K562 (cell line): ENCODE results near the gene ZDHHC1. TPM values are rescaled to one million over a fixed set of nuclear protein-coding genes. Genes with fewer than 3 reads are reported as not detected.

Experiments
- ATAC-seq: fragments of 200-7000 bp; cut with Tn5 transposase; 3 replicates; pipeline ENCODE4 v1.9.1; 2020; ENCODE audit warnings: moderate library complexity
- BruUV-seq: library from RNA; stranded (reverse); fragments of 400-500 nt; replicated peaks from 2 replicates; lab custom pipeline; 2021; lab: Mats Ljungman, UMichigan
- CTCF ChIA-PET: fragments of 300-600 bp; formaldehyde crosslinking; extraction: SDS; loops from one replicate; lab custom pipeline; 2021; ENCODE audit warnings: low intra/inter-chr PET ratio; lab: Yijun Ruan, JAX
- POLR2A ChIA-PET: fragments of 300-600, 350-650 bp; sonication (Branson Sonifier 250); formaldehyde crosslinking; extraction: SDS; loops from one replicate; lab custom pipeline; 2021; ENCODE audit warnings: antibody characterized with exemption, inconsistent platforms; lab: Yijun Ruan, JAX
- DNase-seq, 4 experiments: peaks; one replicate each; pipeline versions ENCODE4 v3.0.0 to v3.0.0-alpha.2; 2011 to 2018; ENCODE audit warnings: low spot score in 3 of 4, mixed read lengths in 3 of 4; ENCODE audit errors: extremely low read depth in 1 of 4
- FAIRE-seq: peaks from 2 replicates; lab custom pipeline; 2011; peaks lifted over from hg19 to GRCh38; lab: Jason Lieb, UNC
- H2AFZ ChIP-seq: 2 replicates; pipeline ENCODE4 v1.6.0; 2011; ENCODE audit warnings: low read depth, low read length, control low read depth, inconsistent platforms
- H3K27ac ChIP-seq: fragments of 200-600 bp; 3 replicates; pipeline ENCODE4 v1.8.0; 2011; ENCODE audit warnings: low read depth, mild to moderate bottlenecking, control low read depth, inconsistent platforms, low read length, moderate library complexity, mixed read lengths; ENCODE audit errors: extremely low read depth
- H3K27me3 ChIP-seq, 2 experiments: fragments of 300-600 bp in 1 of 2; 2 replicates in 1 of 2; 3 replicates in 1 of 2; pipeline versions ENCODE4 v1.6.0 to v1.8.0; 2011; ENCODE audit warnings: inconsistent platforms in 2 of 2, low read length in 2 of 2, mild to moderate bottlenecking in 1 of 2, mixed read lengths in 1 of 2, moderate library complexity in 1 of 2; ENCODE audit not compliant: control insufficient read depth in 2 of 2, insufficient read depth in 2 of 2
- H3K36me3 ChIP-seq: fragments of 300-600 bp; 3 replicates; pipeline ENCODE4 v1.8.0; 2011; ENCODE audit warnings: mild to moderate bottlenecking, low read length, inconsistent platforms; ENCODE audit not compliant: control insufficient read depth, insufficient read depth
- H3K4me1 ChIP-seq, 2 experiments: fragments of 200-600 bp in 1 of 2; replicated peaks in 1 of 2; 2 replicates in 1 of 2; 3 replicates in 1 of 2; pipeline versions ENCODE4 v1.5.1 to v1.8.0; 2011; ENCODE audit warnings: inconsistent platforms in 2 of 2, low read length in 2 of 2, mild to moderate bottlenecking in 1 of 2, mixed read lengths in 1 of 2, moderate library complexity in 1 of 2; ENCODE audit not compliant: control insufficient read depth in 2 of 2, insufficient read depth in 2 of 2
- H3K4me2 ChIP-seq: 2 replicates; pipeline ENCODE4 v1.6.1; 2011; ENCODE audit warnings: low read length, control low read depth, inconsistent platforms, mixed read lengths; ENCODE audit not compliant: insufficient read depth
- H3K4me3 ChIP-seq: fragments of 200-600 bp; sonication (generic), shearing (Covaris generic); 2 replicates; pipeline ENCODE4 v1.5.1; 2016; ENCODE audit warnings: control low read depth, inconsistent platforms
- H3K79me2 ChIP-seq: fragments of 200-600 bp; 3 replicates; pipeline ENCODE4 v1.8.0; 2011; ENCODE audit warnings: low read length, inconsistent platforms; ENCODE audit not compliant: control insufficient read depth, insufficient read depth
- H3K9ac ChIP-seq, 2 experiments: 2 replicates each; pipeline versions ENCODE4 v1.6.0 to v1.6.1; 2011; ENCODE audit warnings: low read depth in 2 of 2, low read length in 2 of 2, control low read depth in 1 of 2, inconsistent platforms in 1 of 2, mild to moderate bottlenecking in 1 of 2, mixed read lengths in 1 of 2; ENCODE audit not compliant: insufficient read depth in 1 of 2
- H3K9me1 ChIP-seq: one replicate; pipeline ENCODE4 v1.6.0; 2011; ENCODE audit warnings: inconsistent platforms, mild to moderate bottlenecking, low read length, moderate library complexity; ENCODE audit not compliant: control insufficient read depth, insufficient read depth
- H3K9me3 ChIP-seq: replicated peaks from 2 replicates; pipeline ENCODE4 v1.5.1; 2011; ENCODE audit warnings: low read depth, low read length, inconsistent platforms; ENCODE audit not compliant: control insufficient read depth, insufficient read depth
- H4K20me1 ChIP-seq: replicated peaks from 2 replicates; pipeline ENCODE4 v1.6.1; 2011; ENCODE audit warnings: low read length, inconsistent platforms, mixed read lengths; ENCODE audit not compliant: control insufficient read depth, insufficient read depth
- CREB1 ChIP-seq, 2 experiments: sonication (generic) in 1 of 2; formaldehyde crosslinking in 1 of 2; IDR thresholded peaks; 2 replicates each; pipeline versions ENCODE4 v1.6.1 to v1.8.0; 2012 to 2022; ENCODE audit warnings: inconsistent platforms in 1 of 2, mild to moderate bottlenecking in 1 of 2, missing genetic modification reagents in 1 of 2, moderate library complexity in 1 of 2
- ETV5 ChIP-seq: sonication (generic); formaldehyde crosslinking; IDR thresholded peaks from 2 replicates; pipeline ENCODE4 v1.4.0; 2020; ENCODE audit warnings: low read depth, mild to moderate bottlenecking, missing genetic modification reagents
- IRF2 ChIP-seq: sonication (generic); formaldehyde crosslinking; IDR thresholded peaks from 2 replicates; pipeline ENCODE4 v1.8.1; 2022; ENCODE audit warnings: mild to moderate bottlenecking, missing genetic modification reagents
- MEF2A ChIP-seq: IDR thresholded peaks from 2 replicates; pipeline ENCODE4 v1.6.1; 2011; ENCODE audit warnings: low read depth, mild to moderate bottlenecking, low read length, moderate library complexity; ENCODE audit not compliant: control insufficient read depth
- PCBP1 ChIP-seq: fragments of 200-400 bp; formaldehyde crosslinking; IDR thresholded peaks from 2 replicates; pipeline ENCODE4 v1.6.1; 2018; ENCODE audit warnings: mild to moderate bottlenecking, low read depth, low read length; ENCODE audit not compliant: poor library complexity, severe bottlenecking
- TFAP4 ChIP-seq: sonication (generic); formaldehyde crosslinking; IDR thresholded peaks from 2 replicates; pipeline ENCODE4 v1.8.0; 2022; ENCODE audit warnings: missing genetic modification reagents, mild to moderate bottlenecking, moderate library complexity, borderline replicate concordance
- THRB ChIP-seq: fragments of 450-650 bp; formaldehyde crosslinking; conservative IDR thresholded peaks from 2 replicates; pipeline ENCODE4 v1.4.0; 2022; ENCODE audit warnings: mild to moderate bottlenecking, missing genetic modification characterization
- WGBS: fragments of 100-300 bp; shearing (Covaris generic); methylation state at CpG from one replicate; pipeline ENCODE4 v1.1.6; 2016; ENCODE audit warnings: low coverage, mixed read lengths; ENCODE audit not compliant: insufficient coverage; ENCODE audit errors: missing lambda C conversion rate; 5-methylcytosine and 5-hydroxymethylcytosine counted together
- in situ Hi-C: fragments of 300-500 bp; cut with MboI; formaldehyde crosslinking; loops from 4 replicates; pipeline ENCODE4 v1.15.0; 2018; ENCODE audit warnings: inconsistent platforms, mixed read lengths
- intact Hi-C: fragments of 100-400 bp; cut with micrococcal nuclease; formaldehyde crosslinking; loops from 2 replicates; pipeline ENCODE4 v1.14.2; 2022
- polyA plus RNA-seq, 8 experiments: library from polyadenylated mRNA; depleted of rRNA in 4 of 8; stranded (reverse) in 5 of 8; unstranded in 3 of 8; fragments of >200 nt; fragmentation: Nextera tagmentation in 2 of 8; fragmentation: Illumina TruSeq in 1 of 8; extraction: Ambion mirVana in 2 of 8; extraction: Trizol in 1 of 8; gene quantifications; 2 replicates each; pipeline versions ENCODE4 v1.2.1 to v1.2.3, GENCODE V29; 2011 to 2014; ENCODE audit warnings: inconsistent platforms in 1 of 8, missing spikeins in 1 of 8
- total RNA-seq, 7 experiments: library from RNA; depleted of rRNA in 6 of 7; stranded (reverse); fragments of >200 nt in 6 of 7; fragmentation: Illumina TruSeq in 2 of 7; extraction: Trizol in 2 of 7; gene quantifications; 2 replicates each; pipeline versions ENCODE4 v1.2.1 to v1.2.3, GENCODE V29; 2011 to 2021; ENCODE audit warnings: low replicate concordance in 1 of 7
- TF ChIP-seq, protein P1 (sequence below): fragments of 250-450 bp; sonication (Bioruptor Pico); IDR thresholded peaks from 2 replicates; pipeline ENCODE4 v1.5.0; 2022; ENCODE audit warnings: mild to moderate bottlenecking

The ZDHHC1 gene
- total and polyA plus RNA-seq, 9 of the 15 experiments (the other 6 are each of a cell fraction or from before 2014, with no cell fraction given): 0.06 to 0.77 (median 0.25) TPM; not detected in 4

DNA sequence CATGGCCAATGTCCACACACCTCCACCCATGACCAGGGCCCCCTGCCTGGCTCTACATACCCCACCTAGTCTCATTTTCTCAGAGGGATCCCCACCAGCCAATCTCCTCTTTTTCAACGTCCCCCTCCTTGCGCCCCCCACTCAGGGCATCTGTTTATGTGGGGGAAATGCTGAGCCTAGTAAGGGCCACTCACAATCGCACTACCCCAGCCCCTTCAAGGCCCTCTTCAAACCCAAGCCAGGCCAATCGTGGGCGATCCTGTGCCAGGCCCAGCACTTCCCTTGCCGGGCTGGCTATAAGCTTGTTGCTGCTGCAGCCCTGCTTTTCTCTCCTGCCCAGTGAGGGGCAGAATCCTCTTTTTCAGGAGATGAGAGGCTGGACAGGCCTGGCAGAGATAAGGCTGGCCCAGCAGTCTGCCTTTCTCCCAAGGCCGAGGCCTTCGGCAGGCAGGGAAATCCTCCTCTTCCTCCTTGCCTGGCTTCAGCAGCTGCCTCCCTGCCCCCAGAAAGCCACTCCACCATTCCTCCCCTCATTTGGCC lies 30.8 kb upstream of the ZDHHC1 start:
- intact Hi-C loops (loop anchor here (2.0 kb wide), 1 partner anchor 18 kb away; no protein-coding TSS in a partner anchor), in situ Hi-C loops (no loop called here)
- FAIRE-seq: no peak

More for the DNA sequence above, 30.8 kb upstream of the ZDHHC1 start:
- no peak overlapping the region for H3K4me3 ChIP-seq
- peaks cover 0 to 34% of the 10 kb centered on the region in 2 experiments; a peak in 2 of 5 replicates for H3K4me1 ChIP-seq
- no peaks in the 10 kb centered on the region for H3K27me3 ChIP-seq
- H3K9me1 ChIP-seq: peaks cover 2% of the 10 kb centered on the region
- H2AFZ ChIP-seq: no peak overlapping the region
- H3K4me2 ChIP-seq: no peak overlapping the region
- H3K79me2 ChIP-seq: no peaks in the 10 kb centered on the region
- no peak for DNase-seq
- 84% methylated on average over 6 of the region's 8 CpGs for WGBS
- H3K9me3 ChIP-seq: no peaks in the 10 kb centered on the region
- ChIA-PET CTCF (no interaction called here), POLR2A (no interaction called here)
- H3K36me3 ChIP-seq: peaks cover 72% of the 10 kb centered on the region; the same call in 2 of the 3 replicates
- TF ChIP-seq CREB1 (IDR thresholded peaks at IDR 0.05): no peak
- no peak for TF ChIP-seq CREB1 (CRISPR knock-in tag; IDR thresholded peaks at IDR 0.05)
- TF ChIP-seq TFAP4 (CRISPR knock-in tag): 0 out of 2 replicates have a peak, but pooled peaks have one; percentile 2
- TF ChIP-seq, protein P1, sequence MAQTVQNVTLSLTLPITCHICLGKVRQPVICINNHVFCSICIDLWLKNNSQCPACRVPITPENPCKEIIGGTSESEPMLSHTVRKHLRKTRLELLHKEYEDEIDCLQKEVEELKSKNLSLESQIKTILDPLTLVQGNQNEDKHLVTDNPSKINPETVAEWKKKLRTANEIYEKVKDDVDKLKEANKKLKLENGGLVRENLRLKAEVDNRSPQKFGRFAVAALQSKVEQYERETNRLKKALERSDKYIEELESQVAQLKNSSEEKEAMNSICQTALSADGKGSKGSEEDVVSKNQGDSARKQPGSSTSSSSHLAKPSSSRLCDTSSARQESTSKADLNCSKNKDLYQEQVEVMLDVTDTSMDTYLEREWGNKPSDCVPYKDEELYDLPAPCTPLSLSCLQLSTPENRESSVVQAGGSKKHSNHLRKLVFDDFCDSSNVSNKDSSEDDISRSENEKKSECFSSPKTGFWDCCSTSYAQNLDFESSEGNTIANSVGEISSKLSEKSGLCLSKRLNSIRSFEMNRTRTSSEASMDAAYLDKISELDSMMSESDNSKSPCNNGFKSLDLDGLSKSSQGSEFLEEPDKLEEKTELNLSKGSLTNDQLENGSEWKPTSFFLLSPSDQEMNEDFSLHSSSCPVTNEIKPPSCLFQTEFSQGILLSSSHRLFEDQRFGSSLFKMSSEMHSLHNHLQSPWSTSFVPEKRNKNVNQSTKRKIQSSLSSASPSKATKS: no peak
- no peak for TF ChIP-seq MEF2A
- no peak for TF ChIP-seq IRF2
- no peak for TF ChIP-seq ETV5
- TF ChIP-seq THRB (CRISPR knock-in tag): no peak
- no peak for TF ChIP-seq PCBP1
- peak overlapping the region in 1 of 2 experiments; percentile 72; a peak in 2 of 4 replicates for H3K9ac ChIP-seq
- peaks cover 21% of the 10 kb centered on the region for H4K20me1 ChIP-seq
- ATAC-seq: no peak
- no peak overlapping the region for H3K27ac ChIP-seq
- no TSS peak for BruUV-seq
